HCT116 (cell line): ENCODE results near the gene ABCC1.

ENCODE experiments used
- CEBPB ChIP-seq: IDR thresholded peaks from 2 replicates; pipeline ENCODE4 v1.6.1; 2012; ENCODE audit warnings: low read depth
- CTCF ChIP-seq, 3 experiments: fragments of 200-600 bp in 1 of 3; sonication (generic) in 1 of 3; IDR thresholded peaks in 2 of 3; conservative IDR thresholded peaks in 1 of 3; 2 replicates each; pipeline ENCODE4 v1.5.1; 2012 to 2017; ENCODE audit warnings: low read depth in 2 of 3, low read length in 2 of 3, antibody characterized with exemption in 1 of 3, borderline replicate concordance in 1 of 3, control low read depth in 1 of 3, mild to moderate bottlenecking in 1 of 3, mixed read lengths in 1 of 3, mixed run types in 1 of 3, moderate library complexity in 1 of 3; ENCODE audit not compliant: insufficient read depth in 1 of 3
- EZH2 ChIP-seq: fragments of 200-600 bp; sonication (generic); IDR thresholded peaks from 2 replicates; pipeline ENCODE4 v1.6.1; 2017; ENCODE audit warnings: antibody characterized with exemption, mixed run types
- EZH2phosphoT487 ChIP-seq: fragments of 200-600 bp; IDR thresholded peaks from 2 replicates; pipeline ENCODE4 v1.6.1; 2018; ENCODE audit warnings: antibody characterized with exemption, borderline replicate concordance
- POLR2A ChIP-seq: IDR thresholded peaks from 2 replicates; pipeline ENCODE4 v1.7.0; 2011; ENCODE audit warnings: borderline replicate concordance; ENCODE audit not compliant: insufficient read depth, insufficient read length; ENCODE audit errors: extremely low read depth
- POLR2AphosphoS5 ChIP-seq: IDR thresholded peaks from 2 replicates; pipeline ENCODE4 v1.6.1; 2011; ENCODE audit warnings: mild to moderate bottlenecking, low read depth, low read length, moderate library complexity
- SIN3A ChIP-seq: IDR thresholded peaks from 2 replicates; pipeline ENCODE4 v1.6.1; 2012; ENCODE audit warnings: low read depth
- TCF7L2 ChIP-seq: IDR thresholded peaks from 2 replicates; pipeline ENCODE4 v1.7.0; 2011; ENCODE audit warnings: borderline replicate concordance, inconsistent platforms; ENCODE audit not compliant: insufficient read depth, insufficient read length; ENCODE audit errors: extremely low read depth
- YY1 ChIP-seq: IDR thresholded peaks from 2 replicates; pipeline ENCODE4 v1.6.1; 2011; ENCODE audit warnings: low read length, low read depth, moderate library complexity, mild to moderate bottlenecking; ENCODE audit not compliant: insufficient replicate concordance; ENCODE audit errors: extremely low read depth
- ZNF274 ChIP-seq: fragments of 200-500 bp; sonication (Bioruptor generic); IDR thresholded peaks from 2 replicates; pipeline ENCODE4 v1.6.1; 2014; ENCODE audit warnings: mild to moderate bottlenecking, low read depth, low read length, inconsistent platforms
- TF ChIP-seq, protein P1 (sequence below): IDR thresholded peaks from 2 replicates; pipeline ENCODE4 v1.6.1; 2012
- TF ChIP-seq, protein P2 (sequence below): IDR thresholded peaks from 2 replicates; pipeline ENCODE4 v1.6.1; 2012; ENCODE audit warnings: low read depth

DNA sequence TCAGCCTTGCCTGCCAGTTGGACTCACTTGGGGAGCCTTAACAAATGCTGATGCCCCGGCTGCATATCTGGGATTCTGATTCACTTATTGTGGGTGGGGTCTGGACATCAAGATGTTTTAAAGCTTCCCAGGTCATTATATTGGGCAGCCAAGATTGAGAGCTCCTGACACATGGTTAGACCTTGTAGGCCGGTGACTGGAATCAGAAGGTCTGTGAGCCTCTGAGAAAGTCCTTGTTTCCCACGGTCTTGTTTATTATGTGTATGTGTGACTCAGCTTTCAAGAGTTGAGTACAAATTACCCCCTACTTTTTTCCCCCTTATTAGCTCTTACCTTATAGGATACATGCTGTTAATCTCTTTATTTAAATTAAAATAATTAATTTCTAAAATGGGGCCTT lies 103.5 kb downstream of the ABCC1 start:
- TF ChIP-seq CEBPB (no peak), POLR2A (no peak), TCF7L2 (no peak), CTCF (IDR thresholded peaks at IDR 0.05 in 2 of 3, conservative IDR thresholded peaks at IDR 0.05 in 1 of 3; ENCODE audit: borderline replicate concordance in 1 of 3, insufficient read depth in 1 of 3, low read depth in 2 of 3, low read length in 2 of 3) (no peak), SIN3A (no peak), POLR2AphosphoS5 (no peak), YY1 (no peak), ZNF274 (no peak), EZH2 (no peak), EZH2phosphoT487 (no peak)
- TF ChIP-seq, protein P1, sequence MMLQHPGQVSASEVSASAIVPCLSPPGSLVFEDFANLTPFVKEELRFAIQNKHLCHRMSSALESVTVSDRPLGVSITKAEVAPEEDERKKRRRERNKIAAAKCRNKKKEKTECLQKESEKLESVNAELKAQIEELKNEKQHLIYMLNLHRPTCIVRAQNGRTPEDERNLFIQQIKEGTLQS = no peak
- TF ChIP-seq, protein P2, sequence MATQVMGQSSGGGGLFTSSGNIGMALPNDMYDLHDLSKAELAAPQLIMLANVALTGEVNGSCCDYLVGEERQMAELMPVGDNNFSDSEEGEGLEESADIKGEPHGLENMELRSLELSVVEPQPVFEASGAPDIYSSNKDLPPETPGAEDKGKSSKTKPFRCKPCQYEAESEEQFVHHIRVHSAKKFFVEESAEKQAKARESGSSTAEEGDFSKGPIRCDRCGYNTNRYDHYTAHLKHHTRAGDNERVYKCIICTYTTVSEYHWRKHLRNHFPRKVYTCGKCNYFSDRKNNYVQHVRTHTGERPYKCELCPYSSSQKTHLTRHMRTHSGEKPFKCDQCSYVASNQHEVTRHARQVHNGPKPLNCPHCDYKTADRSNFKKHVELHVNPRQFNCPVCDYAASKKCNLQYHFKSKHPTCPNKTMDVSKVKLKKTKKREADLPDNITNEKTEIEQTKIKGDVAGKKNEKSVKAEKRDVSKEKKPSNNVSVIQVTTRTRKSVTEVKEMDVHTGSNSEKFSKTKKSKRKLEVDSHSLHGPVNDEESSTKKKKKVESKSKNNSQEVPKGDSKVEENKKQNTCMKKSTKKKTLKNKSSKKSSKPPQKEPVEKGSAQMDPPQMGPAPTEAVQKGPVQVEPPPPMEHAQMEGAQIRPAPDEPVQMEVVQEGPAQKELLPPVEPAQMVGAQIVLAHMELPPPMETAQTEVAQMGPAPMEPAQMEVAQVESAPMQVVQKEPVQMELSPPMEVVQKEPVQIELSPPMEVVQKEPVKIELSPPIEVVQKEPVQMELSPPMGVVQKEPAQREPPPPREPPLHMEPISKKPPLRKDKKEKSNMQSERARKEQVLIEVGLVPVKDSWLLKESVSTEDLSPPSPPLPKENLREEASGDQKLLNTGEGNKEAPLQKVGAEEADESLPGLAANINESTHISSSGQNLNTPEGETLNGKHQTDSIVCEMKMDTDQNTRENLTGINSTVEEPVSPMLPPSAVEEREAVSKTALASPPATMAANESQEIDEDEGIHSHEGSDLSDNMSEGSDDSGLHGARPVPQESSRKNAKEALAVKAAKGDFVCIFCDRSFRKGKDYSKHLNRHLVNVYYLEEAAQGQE = no peak
